C4-2B (cell line): ENCODE results near the gene DENND4A.
A peak's percentile ranks its signal among the peaks of the same experiment; 100 is the strongest.

Experiments used
- H3K27ac ChIP-seq: fragments of 450-650 bp; 2 replicates; pipeline ENCODE4 v1.5.1; 2017
- ZFX ChIP-seq: fragments of 450-650 bp; IDR thresholded peaks from 2 replicates; pipeline ENCODE4 v1.6.1; 2017
- TF ChIP-seq, protein P1 (sequence below): fragments of 450-650 bp; conservative IDR thresholded peaks from 2 replicates; pipeline ENCODE4 v1.5.1; 2017; ENCODE audit warnings: mild to moderate bottlenecking

The DENND4A gene

DNA sequence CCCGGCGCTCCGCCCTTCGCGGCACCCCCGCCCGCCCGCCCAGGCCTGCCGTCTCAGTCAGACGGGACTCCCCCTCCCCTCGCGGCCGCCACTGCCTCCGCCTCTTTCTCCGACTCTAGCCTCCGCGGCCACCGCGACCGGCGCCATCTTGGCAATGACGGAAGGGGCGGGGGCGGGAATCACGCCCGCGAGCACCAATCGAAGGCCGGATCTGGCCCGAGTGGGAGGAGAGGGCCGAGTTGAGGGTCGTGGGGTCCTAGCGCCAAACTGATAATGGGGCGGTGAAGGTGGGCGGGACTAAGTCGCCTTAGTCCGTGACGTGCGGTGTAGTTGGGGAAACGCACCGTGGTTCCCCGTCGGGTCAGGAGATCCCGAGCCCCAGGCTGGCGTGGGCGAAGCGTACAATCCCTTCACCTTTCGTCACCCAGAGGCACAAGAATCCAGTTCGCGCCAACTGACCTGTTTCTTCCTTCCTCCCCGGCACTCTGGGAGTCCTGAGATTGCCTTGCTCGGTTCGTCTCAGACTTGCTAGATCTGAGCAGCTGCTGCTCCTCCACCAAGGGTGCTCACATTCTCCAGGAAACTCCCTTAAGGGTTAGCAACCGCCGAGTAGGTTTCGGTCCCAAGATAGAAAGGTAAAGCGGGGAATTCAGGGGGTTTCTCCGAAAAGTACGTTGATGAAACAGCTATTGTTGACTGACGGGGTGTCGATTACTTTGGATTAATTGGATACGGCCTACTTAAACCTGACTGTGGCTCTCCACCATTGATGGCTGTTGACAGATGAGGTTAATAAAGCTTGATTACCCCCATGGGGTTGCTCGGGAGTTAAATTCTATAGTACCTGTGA, at the start of gene DENND4A:
Gene DENND4A (minus strand): TSS at position 156 of the 850 bp plus-strand sequence. CDS start 35,843 bp downstream, outside the sequence.
- TF ChIP-seq, protein P1, sequence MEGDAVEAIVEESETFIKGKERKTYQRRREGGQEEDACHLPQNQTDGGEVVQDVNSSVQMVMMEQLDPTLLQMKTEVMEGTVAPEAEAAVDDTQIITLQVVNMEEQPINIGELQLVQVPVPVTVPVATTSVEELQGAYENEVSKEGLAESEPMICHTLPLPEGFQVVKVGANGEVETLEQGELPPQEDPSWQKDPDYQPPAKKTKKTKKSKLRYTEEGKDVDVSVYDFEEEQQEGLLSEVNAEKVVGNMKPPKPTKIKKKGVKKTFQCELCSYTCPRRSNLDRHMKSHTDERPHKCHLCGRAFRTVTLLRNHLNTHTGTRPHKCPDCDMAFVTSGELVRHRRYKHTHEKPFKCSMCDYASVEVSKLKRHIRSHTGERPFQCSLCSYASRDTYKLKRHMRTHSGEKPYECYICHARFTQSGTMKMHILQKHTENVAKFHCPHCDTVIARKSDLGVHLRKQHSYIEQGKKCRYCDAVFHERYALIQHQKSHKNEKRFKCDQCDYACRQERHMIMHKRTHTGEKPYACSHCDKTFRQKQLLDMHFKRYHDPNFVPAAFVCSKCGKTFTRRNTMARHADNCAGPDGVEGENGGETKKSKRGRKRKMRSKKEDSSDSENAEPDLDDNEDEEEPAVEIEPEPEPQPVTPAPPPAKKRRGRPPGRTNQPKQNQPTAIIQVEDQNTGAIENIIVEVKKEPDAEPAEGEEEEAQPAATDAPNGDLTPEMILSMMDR: no peak
- 0 out of 2 replicates have a peak, but pooled peaks have one; percentile 24 for TF ChIP-seq ZFX
- H3K27ac ChIP-seq: peak within 1 kb of the TSS; percentile 86

DNA sequence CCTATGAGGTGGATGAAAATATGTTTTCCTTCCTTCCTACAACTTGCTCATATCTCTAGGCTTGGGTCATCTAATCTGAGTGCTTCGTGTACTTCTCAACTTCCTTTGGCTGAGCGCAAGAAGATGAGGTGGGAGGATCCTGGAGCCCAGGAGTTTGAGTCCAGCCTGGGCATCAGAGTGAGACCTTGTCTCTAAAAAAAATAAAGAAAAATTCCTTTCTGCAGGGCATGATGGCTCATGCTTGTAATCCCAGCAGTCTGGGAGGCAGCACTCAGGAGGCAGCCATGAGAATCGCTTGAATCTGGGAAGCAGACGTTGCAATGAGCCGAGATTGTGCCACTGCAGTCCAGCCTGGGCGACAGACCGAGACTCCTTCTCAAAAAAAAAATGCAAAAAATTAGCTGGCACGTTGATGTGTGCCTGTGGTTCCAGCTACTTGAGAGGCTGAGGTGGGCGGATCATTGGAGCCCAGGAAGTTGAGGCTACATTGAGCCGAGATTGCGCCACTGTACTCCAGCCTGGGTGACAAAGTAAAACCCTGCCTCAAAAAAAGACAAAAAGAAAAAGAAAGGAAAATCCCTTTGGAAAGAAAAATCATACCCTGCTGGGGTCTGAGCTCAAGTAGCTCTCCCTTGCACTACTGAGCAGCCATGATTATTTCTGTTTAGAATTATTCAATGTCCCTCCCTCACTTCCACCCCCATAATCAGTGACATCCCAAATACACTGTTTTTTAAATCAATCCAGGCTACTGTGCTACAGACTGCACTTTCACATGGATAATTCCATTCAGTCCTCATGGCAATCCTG, 49.2 kb upstream of the DENND4A start:
- H3K27ac ChIP-seq: no peak overlapping the region
- TF ChIP-seq ZFX: no peak
- TF ChIP-seq, protein P1: no peak

DNA sequence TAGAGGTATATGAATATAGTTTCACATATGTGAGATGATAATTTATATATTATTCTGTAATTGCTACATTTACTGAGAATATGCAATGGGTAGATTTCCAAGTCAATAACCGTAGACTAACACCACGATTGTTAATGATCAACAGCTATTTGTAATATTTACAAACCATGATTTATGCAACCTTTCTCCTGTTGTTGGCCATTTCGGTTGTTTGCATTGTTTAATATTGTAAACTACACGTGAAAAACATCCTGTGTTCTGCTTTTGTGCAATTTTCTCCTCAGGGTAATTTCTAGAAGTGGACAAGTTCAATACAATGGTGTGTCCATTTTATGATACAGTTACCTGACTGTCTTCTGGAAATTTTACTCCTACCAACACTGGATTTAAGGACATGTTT, 47.9 kb upstream of the DENND4A start:
- TF ChIP-seq, protein P1: no peak
- no peak for TF ChIP-seq ZFX
- H3K27ac ChIP-seq: no peak overlapping the region

DNA sequence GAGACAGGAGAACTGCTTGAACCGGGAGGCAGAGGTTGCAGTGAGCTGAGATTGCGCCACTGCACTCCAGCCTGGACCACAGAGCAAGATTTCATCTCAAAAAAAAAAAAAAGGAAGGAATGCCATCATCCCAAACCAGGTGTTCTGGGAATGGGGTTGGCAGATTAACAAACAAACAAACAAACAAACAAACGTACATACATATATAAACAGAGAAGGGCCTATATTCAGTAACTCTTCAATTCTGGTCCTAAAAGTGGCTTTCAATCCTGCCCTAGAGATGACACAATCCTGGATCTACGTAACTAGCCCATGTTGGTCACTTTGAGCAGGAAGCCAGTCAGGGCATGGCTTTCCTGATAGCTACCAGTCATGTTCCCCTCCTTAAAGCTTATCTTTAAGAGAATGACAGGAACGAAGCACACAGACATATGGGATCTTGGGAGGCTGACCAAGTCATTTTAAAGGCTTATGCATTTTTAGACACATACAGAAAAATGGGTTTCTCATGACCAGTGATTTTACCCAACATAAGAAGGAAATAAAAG, 47.3 kb upstream of the DENND4A start:
- no peak for TF ChIP-seq ZFX
- TF ChIP-seq, protein P1: no peak
- no peak overlapping the region for H3K27ac ChIP-seq

DNA sequence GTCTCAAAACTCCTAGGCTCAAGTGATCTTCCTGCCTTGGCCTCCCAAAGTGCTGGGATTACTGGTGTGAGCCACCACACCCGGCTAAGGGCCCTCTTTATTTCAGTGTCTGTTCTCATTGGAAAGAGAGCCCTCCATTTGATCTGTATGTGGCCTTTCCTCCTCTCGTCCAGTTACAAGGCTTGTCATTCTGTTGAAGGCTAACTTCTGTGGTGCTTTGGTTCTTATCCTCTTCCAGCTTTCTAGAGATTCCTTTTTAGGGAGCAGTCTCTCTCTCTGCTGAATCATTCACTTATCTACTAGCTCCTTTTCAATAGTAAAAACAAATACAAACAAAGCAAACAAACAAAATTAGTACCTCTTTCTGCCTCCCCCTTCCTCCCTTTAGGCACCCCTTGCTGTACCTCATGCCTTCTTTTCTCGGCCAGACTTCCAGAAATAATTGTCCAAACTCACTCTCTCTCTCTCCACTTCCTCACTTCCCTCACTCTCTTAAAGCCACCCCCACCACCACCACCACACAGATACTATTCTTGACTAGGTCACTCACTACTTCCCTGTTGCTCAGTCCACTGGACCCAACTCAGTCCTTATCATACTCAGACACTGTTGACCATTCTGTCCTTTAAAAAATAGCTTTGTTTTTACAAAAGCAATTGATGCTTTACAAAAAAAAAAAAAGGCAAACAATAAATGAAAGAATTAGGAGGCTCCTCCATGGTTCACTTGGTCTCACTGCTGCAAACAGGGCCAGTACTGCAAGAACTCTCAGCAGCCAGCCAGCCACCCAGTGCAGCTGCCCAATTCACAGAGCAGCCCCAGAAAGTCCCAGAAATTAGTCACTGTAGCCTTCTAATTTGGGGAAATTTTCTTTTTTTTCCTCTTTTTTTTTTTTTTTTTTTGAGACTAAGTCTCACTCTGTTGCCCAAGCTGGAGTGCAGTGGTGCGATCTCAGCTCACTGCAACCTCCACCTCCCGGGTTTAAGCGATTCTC, 45.5 kb upstream of the DENND4A start:
- H3K27ac ChIP-seq: no peak overlapping the region
- TF ChIP-seq, protein P1: no peak
- TF ChIP-seq ZFX: no peak

DNA sequence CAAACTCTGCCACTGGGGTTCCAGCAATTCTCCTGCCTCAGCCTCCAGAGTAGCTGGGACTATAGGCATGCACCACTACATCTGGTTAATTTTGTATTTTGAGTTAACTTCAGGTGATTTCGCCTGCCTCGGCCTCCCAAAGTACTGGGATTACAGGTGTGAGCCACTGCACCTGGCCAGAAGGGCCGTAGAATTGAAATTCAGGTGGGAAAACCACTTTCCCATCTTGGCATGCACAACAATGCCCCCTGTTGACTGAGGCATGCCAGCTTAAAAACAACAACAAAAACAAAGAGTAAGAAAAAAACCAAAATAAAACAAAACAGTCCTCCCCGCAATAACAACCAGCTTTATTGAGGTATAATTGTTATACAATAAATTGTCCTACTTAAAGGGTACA, 44.6 kb upstream of the DENND4A start:
- H3K27ac ChIP-seq: no peak overlapping the region
- TF ChIP-seq, protein P1: peak; percentile 39; the same call in 1 of the 2 replicates
- TF ChIP-seq ZFX: no peak
